HEK293 (cell line): Measurements from ENCODE around the gene ATG10.

ENCODE experiments used
- CTCF ChIA-PET: fragments of 350-600 bp; formaldehyde crosslinking; extraction: SDS; loops from one replicate; lab custom pipeline; 2021; ENCODE audit warnings: antibody characterized with exemption; lab: Yijun Ruan, JAX
- POLR2A ChIA-PET: fragments of 300-600 bp; formaldehyde crosslinking; extraction: SDS; loops from one replicate; lab custom pipeline; 2020; ENCODE audit warnings: antibody characterized with exemption, inconsistent platforms; lab: Yijun Ruan, JAX
- H3K27ac ChIP-seq: fragments of 200-500 bp; sonication (Bioruptor generic); 2 replicates; pipeline ENCODE4 v1.5.1; 2014; ENCODE audit warnings: low read depth, low read length, control low read depth, inconsistent platforms; ENCODE audit errors: extremely low read depth
- H3K36me3 ChIP-seq, 2 experiments: fragments of 200-500 bp in 1 of 2; sonication (Bioruptor generic) in 1 of 2; 1 replicate in 1 of 2; 2 replicates in 1 of 2; pipeline ENCODE4 v1.5.1; 2014 to 2017; ENCODE audit warnings: inconsistent platforms in 2 of 2, low read length in 2 of 2; ENCODE audit not compliant: control insufficient read depth in 2 of 2, insufficient read depth in 1 of 2
- H3K4me1 ChIP-seq: fragments of 200-500 bp; sonication (Bioruptor generic); 2 replicates; pipeline ENCODE4 v1.5.1; 2014; ENCODE audit warnings: mild to moderate bottlenecking, low read length, inconsistent platforms; ENCODE audit not compliant: control insufficient read depth, insufficient read depth
- H3K4me3 ChIP-seq: 2 replicates; pipeline ENCODE4 v1.5.1; 2011; ENCODE audit warnings: low read depth, mild to moderate bottlenecking, control low read depth, low read length, moderate library complexity
- H3K9me3 ChIP-seq: fragments of 200-500 bp; sonication (Bioruptor generic); 2 replicates; pipeline ENCODE4 v1.5.1; 2014; ENCODE audit warnings: low read depth, low read length, inconsistent platforms; ENCODE audit not compliant: control insufficient read depth, insufficient read depth
- ATF2 ChIP-seq: fragments of 450-650 bp; formaldehyde crosslinking; IDR thresholded peaks from 2 replicates; pipeline ENCODE4 v1.5.1; 2016; ENCODE audit warnings: missing biosample characterization, missing genetic modification characterization, low read depth
- GLI4 ChIP-seq: fragments of 450-650 bp; formaldehyde crosslinking; IDR thresholded peaks from 2 replicates; pipeline ENCODE4 v1.5.1; 2016; ENCODE audit warnings: missing biosample characterization, missing genetic modification characterization
- HOXC10 ChIP-seq: sonication (generic); formaldehyde crosslinking; IDR thresholded peaks from 2 replicates; pipeline ENCODE4 v1.8.1; 2023; ENCODE audit warnings: mild to moderate bottlenecking, missing genetic modification reagents
- OVOL3 ChIP-seq: fragments of 450-650 bp; formaldehyde crosslinking; IDR thresholded peaks from 2 replicates; pipeline ENCODE4 v1.5.1; 2016; ENCODE audit warnings: missing biosample characterization, missing genetic modification characterization
- PRDM4 ChIP-seq: fragments of 450-650 bp; formaldehyde crosslinking; IDR thresholded peaks from 2 replicates; pipeline ENCODE4 v1.5.1; 2017; ENCODE audit warnings: missing biosample characterization, missing genetic modification characterization
- REPIN1 ChIP-seq: fragments of 450-650 bp; formaldehyde crosslinking; IDR thresholded peaks from 2 replicates; pipeline ENCODE4 v1.5.1; 2017; ENCODE audit warnings: missing biosample characterization, missing genetic modification characterization, low read depth
- SCRT1 ChIP-seq: fragments of 450-650 bp; formaldehyde crosslinking; IDR thresholded peaks from 2 replicates; pipeline ENCODE4 v1.5.1; 2016; ENCODE audit warnings: missing biosample characterization, missing genetic modification characterization, borderline replicate concordance
- ZNF184 ChIP-seq: fragments of 450-650 bp; IDR thresholded peaks from 2 replicates; pipeline ENCODE4 v1.5.1; 2018; ENCODE audit warnings: missing biosample characterization, mild to moderate bottlenecking, missing genetic modification characterization
- ZNF202 ChIP-seq: fragments of 450-650 bp; formaldehyde crosslinking; IDR thresholded peaks from 2 replicates; pipeline ENCODE4 v1.5.1; 2016; ENCODE audit warnings: missing biosample characterization, missing genetic modification characterization, borderline replicate concordance
- ZNF211 ChIP-seq: fragments of 450-650 bp; formaldehyde crosslinking; IDR thresholded peaks from 2 replicates; pipeline ENCODE4 v1.5.1; 2016; ENCODE audit warnings: low read depth, missing biosample characterization, missing genetic modification characterization
- ZNF239 ChIP-seq: fragments of 450-650 bp; formaldehyde crosslinking; IDR thresholded peaks from 2 replicates; pipeline ENCODE4 v1.5.1; 2016; ENCODE audit warnings: missing biosample characterization, missing genetic modification characterization
- ZNF362 ChIP-seq: fragments of 450-650 bp; formaldehyde crosslinking; IDR thresholded peaks from 2 replicates; pipeline ENCODE4 v1.5.1; 2016; ENCODE audit warnings: missing biosample characterization, missing genetic modification characterization
- ZNF501 ChIP-seq: fragments of 450-650 bp; formaldehyde crosslinking; IDR thresholded peaks from 2 replicates; pipeline ENCODE4 v1.5.1; 2016; ENCODE audit warnings: missing biosample characterization, missing genetic modification characterization
- ZNF544 ChIP-seq: fragments of 450-650 bp; formaldehyde crosslinking; IDR thresholded peaks from 2 replicates; pipeline ENCODE4 v1.5.0; 2017; ENCODE audit warnings: missing biosample characterization, missing genetic modification characterization
- ZNF555 ChIP-seq: fragments of 450-650 bp; formaldehyde crosslinking; conservative IDR thresholded peaks from 2 replicates; pipeline ENCODE4 v1.5.1; 2017; ENCODE audit warnings: missing biosample characterization, mild to moderate bottlenecking, missing genetic modification characterization, inconsistent platforms
- ZNF600 ChIP-seq: fragments of 450-650 bp; formaldehyde crosslinking; IDR thresholded peaks from 2 replicates; pipeline ENCODE4 v1.5.1; 2016; ENCODE audit warnings: missing biosample characterization, missing genetic modification characterization
- ZNF701 ChIP-seq: fragments of 450-650 bp; formaldehyde crosslinking; IDR thresholded peaks from 2 replicates; pipeline ENCODE4 v1.5.1; 2016; ENCODE audit warnings: missing biosample characterization, missing genetic modification characterization
- ZNF76 ChIP-seq: fragments of 450-650 bp; formaldehyde crosslinking; IDR thresholded peaks from 2 replicates; pipeline ENCODE4; 2016; ENCODE audit warnings: low read depth, missing biosample characterization, missing genetic modification characterization, borderline replicate concordance
- ZSCAN23 ChIP-seq: fragments of 450-650 bp; formaldehyde crosslinking; IDR thresholded peaks from 2 replicates; pipeline ENCODE4 v1.5.1; 2016; ENCODE audit warnings: missing biosample characterization, missing genetic modification characterization

ATG10 gene

GRCh38 chr5:82274343-82275211 lies 302.8 kb downstream of the ATG10 start:
- H3K4me3 ChIP-seq: no peak overlapping the region
- POLR2A ChIA-PET: interaction anchor here (2.1 kb wide), 1 partner anchor 9 kb away, joined by 9 read pairs; no protein-coding TSS in a partner anchor

GRCh38 chr5:82275216-82275664 lies 303.4 kb downstream of the ATG10 start:
- Histone ChIP-seq H3K36me3 (peaks cover 16 to 43% of the 10 kb centered on the region in 2 experiments), H3K4me3 (no peak overlapping the region)
- TF ChIP-seq ZNF600 (no peak), ZNF555 (tag by site-specific recombination) (no peak), ZNF701 (tag by site-specific recombination) (no peak), ZNF76 (tag by site-specific recombination) (no peak), SCRT1 (tag by site-specific recombination) (no peak), ATF2 (tag by site-specific recombination) (no peak), ZNF544 (tag by site-specific recombination) (no peak), ZNF211 (no peak), GLI4 (tag by site-specific recombination) (no peak), ZNF184 (tag by site-specific recombination) (no peak), ZNF362 (tag by site-specific recombination) (no peak), REPIN1 (tag by site-specific recombination) (no peak), PRDM4 (tag by site-specific recombination) (no peak), OVOL3 (no peak), HOXC10 (no peak), ZNF501 (tag by site-specific recombination) (no peak), ZSCAN23 (no peak), ZNF239 (tag by site-specific recombination) (no peak)
- TF ChIP-seq, all 188 proteins: peak for 0
- Histone ChIP-seq H3K9me3 (no peaks in the 10 kb centered on the region), H3K27ac (no peak overlapping the region), H3K4me1 (no peaks in the 10 kb centered on the region)
- POLR2A ChIA-PET: interaction anchor here (2.1 kb wide), 1 partner anchor 10 kb away, joined by 9 read pairs; no protein-coding TSS in a partner anchor
- CTCF ChIA-PET: interaction anchor here (1.4 kb wide), 1 partner anchor 32 kb away, joined by 4 read pairs; no protein-coding TSS in a partner anchor

More at GRCh38 chr5:82274343-82275211, 302.8 kb downstream of the ATG10 start:
- Histone ChIP-seq H3K27ac (no peak overlapping the region), H3K4me1 (no peaks in the 10 kb centered on the region), H3K9me3 (no peaks in the 10 kb centered on the region), H3K36me3 (peaks cover 16 to 43% of the 10 kb centered on the region in 2 experiments)
- TF ChIP-seq ZNF362 (tag by site-specific recombination) (no peak), ZNF202 (tag by site-specific recombination) (peak; percentile 75; the same call in 1 of the 2 replicates)
- CTCF ChIA-PET: interaction anchor here (0.7 to 1.7 kb wide), 3 partner anchors 15 to 1433 kb away, joined by 3 to 5 read pairs (median 4); no protein-coding TSS in a partner anchor
